Adrenal gland (tissue), 5 donors: Measurements from ENCODE around the gene CCDC192.

Source experiments
- CTCF ChIP-seq, 6 experiments: fragments of 450-650 bp in 4 of 6; fragments of 200-600 bp in 2 of 6; sonication (generic) in 1 of 6; IDR thresholded peaks; 1 replicate in 5 of 6; 2 replicates in 1 of 6; pipeline versions ENCODE4 v1.5.1 to v1.8.0; 2016 to 2021; ENCODE audit warnings: antibody characterized with exemption in 6 of 6, mild to moderate bottlenecking in 2 of 6, moderate library complexity in 1 of 6
- POLR2A ChIP-seq, 2 donors: fragments of 450-650 bp; IDR thresholded peaks; one replicate each; pipeline ENCODE4 v1.6.1; 2017; ENCODE audit warnings: antibody characterized with exemption in 2 of 2, mild to moderate bottlenecking in 2 of 2, moderate library complexity in 1 of 2
- donor health status: DM: no; HTN: no; CAD: no.

DNA sequence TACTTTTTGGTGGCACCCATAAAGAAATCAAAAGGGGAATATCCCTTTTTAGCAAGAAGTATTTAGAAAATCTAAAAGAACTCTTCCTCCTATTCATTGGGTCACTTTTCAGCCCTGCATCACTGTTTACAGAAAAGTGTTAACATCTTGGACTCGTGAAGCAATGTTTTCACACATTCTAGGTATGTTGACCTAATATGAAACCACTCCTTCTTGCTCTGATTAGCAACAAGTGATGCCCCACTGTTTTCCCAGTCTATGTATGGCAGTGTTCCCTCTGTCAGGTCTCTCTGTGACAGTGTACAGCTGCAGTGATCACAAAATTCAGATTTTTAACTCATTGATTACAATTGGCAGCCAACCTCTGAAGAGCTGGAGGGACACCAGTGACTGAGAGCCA, 232.2 kb downstream of the CCDC192 start:
- TF ChIP-seq POLR2A (IDR thresholded peaks at IDR 0.05) (no peak), CTCF (IDR thresholded peaks at IDR 0.05) (no peak)
